Nephron (organoid): Measurements from ENCODE around the gene TMEM164.

Experiments
- H3K27ac Mint-ChIP-seq, 3 experiments: 2 replicates each; pipeline ENCODE4 v1.8.0; 2020; ENCODE audit warnings: mixed read lengths in 3 of 3, mild to moderate bottlenecking in 2 of 3, moderate library complexity in 1 of 3
- H3K27me3 Mint-ChIP-seq: 2 replicates; pipeline ENCODE4 v1.8.0; 2021; ENCODE audit warnings: low read depth, mild to moderate bottlenecking, moderate library complexity, mixed read lengths
- H3K36me3 Mint-ChIP-seq: 2 replicates; pipeline ENCODE4 v1.8.0; 2020; ENCODE audit warnings: low read depth, mixed read lengths
- H3K4me1 Mint-ChIP-seq: 2 replicates; pipeline ENCODE4 v1.8.0; 2020; ENCODE audit warnings: mixed read lengths
- H3K4me3 Mint-ChIP-seq, 3 experiments: 2 replicates each; pipeline ENCODE4 v1.8.0; 2020; ENCODE audit warnings: mild to moderate bottlenecking in 3 of 3, mixed read lengths in 3 of 3, moderate library complexity in 2 of 3
- H3K9me3 Mint-ChIP-seq: 2 replicates; pipeline ENCODE4 v1.8.0; 2020; ENCODE audit warnings: mixed read lengths
- CTCF ChIP-seq, 3 experiments: fragments of 200-600 bp; sonication (generic); IDR thresholded peaks; one replicate each; pipeline ENCODE4 v1.5.0; 2021; ENCODE audit warnings: antibody characterized with exemption in 3 of 3; ENCODE audit not compliant: unreplicated experiment in 3 of 3

The TMEM164 gene

GRCh38 chrX:110133735-110134370 is 130.9 kb downstream of the TMEM164 start:
- peaks cover 6% of the 10 kb centered on the region for H3K4me1 Mint-ChIP-seq
- TF ChIP-seq CTCF (IDR thresholded peaks at IDR 0.05; ENCODE audit: unreplicated experiment in 3 of 3), result no peak
- H3K36me3 Mint-ChIP-seq, result peaks cover 18% of the 10 kb centered on the region
- H3K27me3 Mint-ChIP-seq, result no peaks in the 10 kb centered on the region
- H3K4me3 Mint-ChIP-seq, result no peak overlapping the region
- no peak overlapping the region for H3K27ac Mint-ChIP-seq
- no peaks in the 10 kb centered on the region for H3K9me3 Mint-ChIP-seq

GRCh38 chrX:110135618-110136017 is 132.7 kb downstream of the TMEM164 start:
- Mint-ChIP-seq H3K27me3 (no peaks in the 10 kb centered on the region), H3K4me1 (peaks cover 4% of the 10 kb centered on the region), H3K9me3 (no peaks in the 10 kb centered on the region), H3K4me3 (no peak overlapping the region), H3K36me3 (peaks cover 18% of the 10 kb centered on the region), H3K27ac (no peak overlapping the region)
- no peak for TF ChIP-seq CTCF (IDR thresholded peaks at IDR 0.05; ENCODE audit: unreplicated experiment in 3 of 3)

DNA sequence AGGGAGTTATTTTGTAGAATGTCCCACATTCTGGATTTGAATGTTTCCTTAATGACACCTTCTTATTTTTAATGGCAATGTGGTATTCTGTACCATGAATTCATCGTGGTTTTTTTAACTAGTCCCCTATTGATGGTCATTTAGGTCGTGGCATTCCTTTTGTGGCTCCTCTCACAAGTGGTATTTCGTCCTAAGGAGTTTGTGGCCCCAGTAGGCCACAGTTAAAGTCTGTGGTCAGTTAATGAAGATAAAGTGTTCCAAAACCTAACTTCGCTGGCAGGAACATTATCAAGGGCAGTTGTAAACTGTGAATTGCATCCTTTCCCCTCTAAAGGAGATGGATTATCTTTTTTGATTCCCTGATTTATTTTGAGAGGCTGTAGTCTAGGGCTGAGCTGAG is 133.2 kb downstream of the TMEM164 start:
- Mint-ChIP-seq H3K4me1 (no peaks in the 10 kb centered on the region), H3K36me3 (peaks cover 18% of the 10 kb centered on the region), H3K27ac (no peak overlapping the region), H3K4me3 (no peak overlapping the region), H3K27me3 (no peaks in the 10 kb centered on the region), H3K9me3 (no peaks in the 10 kb centered on the region)
- no peak for TF ChIP-seq CTCF (IDR thresholded peaks at IDR 0.05; ENCODE audit: unreplicated experiment in 3 of 3)

GRCh38 chrX:110138557-110138956 is 135.6 kb downstream of the TMEM164 start:
- Mint-ChIP-seq H3K27ac (no peak overlapping the region), H3K4me1 (no peaks in the 10 kb centered on the region), H3K9me3 (no peaks in the 10 kb centered on the region), H3K27me3 (no peaks in the 10 kb centered on the region), H3K4me3 (no peak overlapping the region), H3K36me3 (peaks cover 14% of the 10 kb centered on the region)
- no peak for TF ChIP-seq CTCF (IDR thresholded peaks at IDR 0.05; ENCODE audit: unreplicated experiment in 3 of 3)

DNA sequence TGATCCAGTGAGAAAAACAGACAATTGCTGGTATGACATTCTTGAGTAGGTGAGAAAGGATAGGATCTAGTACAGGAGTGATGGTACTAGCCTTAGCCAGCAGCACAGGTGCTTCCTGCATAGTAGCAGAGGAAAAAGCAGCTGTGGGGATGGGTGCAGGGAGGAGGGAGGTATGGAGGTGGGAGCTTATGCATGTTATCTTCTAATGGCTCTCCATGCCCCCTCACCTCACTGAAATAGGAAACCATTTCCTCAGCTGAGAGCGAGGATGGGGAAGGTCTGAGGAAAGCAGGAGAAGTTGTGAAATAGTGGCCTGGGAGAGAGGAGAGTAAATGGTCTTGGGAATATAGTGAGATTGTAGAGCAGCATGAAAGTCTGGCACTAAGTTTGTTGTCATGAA is 136.3 kb downstream of the TMEM164 start:
- Mint-ChIP-seq H3K9me3 (no peaks in the 10 kb centered on the region), H3K36me3 (peaks cover 8% of the 10 kb centered on the region), H3K4me3 (no peak overlapping the region), H3K4me1 (peaks cover under 1% of the 10 kb centered on the region), H3K27me3 (no peaks in the 10 kb centered on the region), H3K27ac (no peak overlapping the region)
- no peak for TF ChIP-seq CTCF (IDR thresholded peaks at IDR 0.05; ENCODE audit: unreplicated experiment in 3 of 3)

GRCh38 chrX:110142096-110142495 is 139.2 kb downstream of the TMEM164 start:
- Mint-ChIP-seq H3K4me1 (peaks cover 10% of the 10 kb centered on the region), H3K27ac (no peak overlapping the region), H3K9me3 (no peaks in the 10 kb centered on the region), H3K27me3 (no peaks in the 10 kb centered on the region), H3K4me3 (no peak overlapping the region), H3K36me3 (no peaks in the 10 kb centered on the region)
- TF ChIP-seq CTCF (IDR thresholded peaks at IDR 0.05; ENCODE audit: unreplicated experiment in 3 of 3), result no peak
